DMS 273 (cell line): ENCODE results near the gene RPS14.
"Not testable (repeated sequence)": the region's sequence is repeated elsewhere in the genome, so short reads cannot be mapped to it uniquely, and the experiment has no call there.

Experiments used
- DNase-seq: peaks from one replicate; lab custom pipeline; 2025; ENCODE audit not compliant: unreplicated experiment; lab: John Stamatoyannopoulos, UW

The RPS14 gene

DNA sequence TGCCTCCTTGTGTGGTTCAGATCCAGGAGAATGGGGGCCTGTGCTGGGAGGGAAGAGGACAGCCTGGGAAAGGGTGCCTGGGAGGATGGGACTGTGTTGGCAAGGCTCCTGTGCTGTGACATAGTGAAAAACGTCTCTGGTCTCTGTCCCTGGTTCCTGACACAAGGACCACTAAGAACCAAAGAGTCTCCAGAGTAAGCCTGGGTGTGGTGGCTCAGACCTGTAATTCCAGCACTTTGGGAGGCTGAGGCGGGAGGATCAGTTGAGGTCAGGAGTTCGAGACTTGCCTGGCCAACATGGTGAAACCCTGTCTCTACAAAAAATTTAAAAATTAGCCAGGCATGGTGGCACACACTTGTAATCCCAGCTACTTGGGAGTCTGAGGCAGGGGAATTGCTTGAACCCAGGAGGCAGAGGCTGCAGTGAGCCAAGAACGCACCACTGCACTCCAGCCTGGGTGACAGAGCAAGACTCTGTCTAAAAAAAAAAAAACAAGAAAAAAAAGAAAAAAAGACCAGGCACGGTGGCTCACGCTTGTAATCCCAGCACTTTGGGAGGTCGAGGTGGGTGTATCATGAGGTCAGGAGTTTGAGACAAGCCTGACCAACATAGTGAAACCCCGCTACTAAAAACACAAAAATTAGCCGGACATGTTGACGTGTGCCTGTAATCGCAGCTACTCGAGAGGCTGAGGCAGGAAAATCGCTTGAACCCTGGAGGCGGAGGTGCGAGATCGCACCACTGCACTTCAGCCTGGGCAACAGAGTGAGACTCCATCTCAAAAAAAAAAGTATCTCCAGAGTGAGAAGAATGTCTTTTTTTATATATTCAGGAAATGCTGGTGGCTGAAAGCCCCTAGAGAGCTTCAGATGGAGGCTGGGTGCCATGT, 35.4 kb downstream of the RPS14 start:
- DNase-seq = not testable (repeated sequence)

DNA sequence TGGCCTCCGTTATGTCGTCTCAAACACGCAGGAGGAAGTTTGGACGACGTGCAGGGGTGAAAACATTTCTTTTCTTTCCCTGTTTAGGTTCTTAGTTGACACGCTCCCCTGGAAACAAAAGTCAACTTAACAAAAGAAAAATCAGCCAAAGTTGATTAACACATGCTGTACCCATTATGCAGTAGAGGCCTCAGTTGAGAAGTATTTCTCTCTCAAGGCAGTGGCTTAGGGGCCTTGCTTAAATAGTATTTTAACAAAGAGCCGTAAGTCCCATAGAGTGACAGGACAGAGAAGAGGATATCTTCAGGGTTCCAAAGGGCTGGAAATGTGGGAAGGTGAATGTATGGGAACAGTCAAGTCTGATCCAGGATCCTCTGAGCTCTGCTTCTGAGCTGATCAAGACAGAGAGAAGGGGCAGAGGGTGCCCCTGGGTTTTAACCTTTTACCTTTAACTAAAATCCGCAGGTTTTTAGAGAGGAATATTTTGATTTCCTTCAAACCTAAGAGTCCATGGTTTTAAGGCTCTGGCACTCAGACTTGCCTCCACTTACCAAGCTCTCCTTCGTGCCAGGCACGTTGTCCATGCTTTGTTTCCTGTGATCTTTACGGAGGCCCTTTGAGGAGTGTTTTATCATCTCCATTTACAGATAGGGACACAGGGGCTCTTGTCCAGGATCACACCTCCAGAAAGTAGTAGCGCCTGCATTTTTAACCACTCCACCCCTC, 36.2 kb downstream of the RPS14 start:
- DNase-seq = no peak

DNA sequence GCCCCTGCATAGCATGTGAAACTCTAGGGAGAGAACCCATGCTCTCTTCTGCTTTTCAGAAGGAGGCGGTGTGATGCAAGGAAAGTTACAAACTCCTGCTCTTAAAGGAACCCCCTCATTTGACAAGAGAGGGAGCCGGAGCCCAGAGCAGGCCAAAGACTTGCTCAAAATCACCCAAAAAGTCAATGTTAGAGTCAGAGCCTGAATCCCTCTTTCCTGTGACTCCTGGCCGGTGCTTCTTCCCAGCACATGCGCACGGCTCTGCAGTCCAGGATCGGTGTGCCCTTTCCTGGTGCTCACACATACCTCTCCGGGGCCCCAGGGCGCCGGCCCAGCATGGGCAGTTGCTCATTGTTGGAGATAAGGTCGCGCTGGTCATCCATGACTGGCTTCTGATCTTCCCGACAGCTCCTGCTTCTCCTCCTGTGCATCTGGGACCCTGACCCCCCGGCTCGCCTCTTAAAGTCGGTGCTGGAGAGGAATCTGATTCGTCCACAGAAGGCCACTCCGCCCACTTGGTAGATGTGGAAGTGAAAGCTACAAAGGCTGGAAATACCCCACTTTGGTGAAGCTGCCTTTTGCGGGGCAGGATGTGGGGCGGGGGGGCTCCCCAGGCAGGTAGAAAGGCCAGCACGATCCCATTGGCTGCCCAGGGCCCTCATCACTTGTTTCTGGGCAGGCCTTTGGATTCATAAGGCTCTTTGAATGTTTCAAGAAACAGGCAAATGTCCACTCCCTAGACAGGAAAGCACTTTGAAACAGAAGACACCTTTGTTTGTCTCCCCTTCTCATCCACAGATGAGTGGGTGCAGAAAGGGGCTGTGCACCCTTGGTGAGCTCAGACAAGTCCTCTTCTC, 37.0 kb downstream of the RPS14 start, which contains the start of gene CD74:
Gene CD74 (minus strand): TSS at position 592 of the 857 bp plus-strand sequence. CDS start 161 bp downstream, at position 431.
- DNase-seq = peak; percentile 67

DNA sequence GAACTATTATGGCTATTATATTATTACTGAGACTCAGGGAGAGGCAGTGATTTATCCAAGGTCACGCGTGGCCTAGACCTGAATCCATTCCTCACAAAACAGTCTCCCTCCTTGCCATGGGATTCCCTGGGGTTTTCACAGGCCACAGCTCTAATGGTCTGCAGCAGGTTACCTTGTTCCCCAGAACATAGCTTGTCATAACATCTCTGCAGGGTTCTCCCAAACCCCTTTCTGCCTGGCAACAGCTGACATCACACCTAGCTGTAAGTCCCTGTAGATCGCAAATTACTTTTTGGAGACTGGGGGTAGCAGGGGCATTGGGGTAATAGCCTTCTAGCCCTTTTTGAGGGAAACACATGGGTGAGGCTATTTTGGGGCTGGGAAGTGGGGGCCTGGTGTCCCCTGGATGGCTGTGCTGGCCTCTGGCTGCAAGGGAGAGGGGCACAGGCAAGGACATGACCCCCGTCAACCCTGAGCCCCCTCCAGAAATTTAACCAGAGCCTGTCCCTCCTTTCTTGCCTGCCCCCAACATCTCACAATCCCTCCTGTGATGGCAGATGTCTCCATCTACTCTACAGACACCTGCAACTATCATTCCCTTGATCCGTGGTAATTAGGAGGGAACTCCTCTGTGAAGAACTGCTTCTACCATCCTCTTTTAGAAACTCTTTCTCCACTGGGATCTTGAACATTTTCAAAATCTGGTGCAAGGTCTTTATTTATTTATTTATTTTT, 38.1 kb downstream of the RPS14 start:
- peak; percentile 70 for DNase-seq

- DNase-seq = peak; percentile 91
Measured at GRCh38 chr5:150410524-150411244, 38.9 kb downstream of the RPS14 start.

- peak; percentile 95 for DNase-seq
Measured at GRCh38 chr5:150409638-150410523, 39.7 kb downstream of the RPS14 start.

GRCh38 chr5:150408231-150408943, 41.2 kb downstream of the RPS14 start:
- DNase-seq = no peak

DNA sequence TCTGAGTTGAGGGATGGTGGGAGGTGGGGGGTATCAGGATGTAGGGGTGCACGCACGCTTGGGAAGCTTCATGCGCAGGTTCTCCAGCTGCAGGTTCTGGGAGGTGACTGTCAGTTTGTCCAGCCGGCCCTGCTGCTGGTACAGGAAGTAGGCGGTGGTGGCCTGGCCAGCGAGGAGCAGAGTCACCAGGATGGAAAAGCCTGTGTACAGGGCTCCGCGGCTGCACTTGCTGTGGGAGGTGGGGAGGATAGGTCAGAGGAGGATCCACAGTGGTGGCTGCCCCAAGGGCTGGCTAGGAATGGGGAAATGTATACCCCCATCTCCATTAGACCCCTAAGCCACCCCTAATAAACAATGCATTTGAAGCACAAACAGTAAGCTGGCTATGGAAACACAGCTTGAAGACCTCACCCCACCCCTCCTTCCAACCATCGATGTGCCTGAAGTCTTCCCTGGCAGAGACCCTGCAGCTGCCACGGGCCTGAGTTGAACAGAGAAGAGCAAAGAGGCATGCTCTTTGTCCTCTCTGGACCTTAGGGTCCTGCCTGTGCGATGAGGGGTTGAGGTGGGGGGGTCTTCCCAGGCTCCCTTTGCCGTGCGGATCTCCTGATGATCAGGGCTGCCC, 42.3 kb downstream of the RPS14 start:
- DNase-seq = no peak

- DNase-seq = no peak
Measured at GRCh38 chr5:150406723-150407095, 42.8 kb downstream of the RPS14 start.

GRCh38 chr5:150406103-150406722, 43.3 kb downstream of the RPS14 start:
- no peak for DNase-seq

DNA sequence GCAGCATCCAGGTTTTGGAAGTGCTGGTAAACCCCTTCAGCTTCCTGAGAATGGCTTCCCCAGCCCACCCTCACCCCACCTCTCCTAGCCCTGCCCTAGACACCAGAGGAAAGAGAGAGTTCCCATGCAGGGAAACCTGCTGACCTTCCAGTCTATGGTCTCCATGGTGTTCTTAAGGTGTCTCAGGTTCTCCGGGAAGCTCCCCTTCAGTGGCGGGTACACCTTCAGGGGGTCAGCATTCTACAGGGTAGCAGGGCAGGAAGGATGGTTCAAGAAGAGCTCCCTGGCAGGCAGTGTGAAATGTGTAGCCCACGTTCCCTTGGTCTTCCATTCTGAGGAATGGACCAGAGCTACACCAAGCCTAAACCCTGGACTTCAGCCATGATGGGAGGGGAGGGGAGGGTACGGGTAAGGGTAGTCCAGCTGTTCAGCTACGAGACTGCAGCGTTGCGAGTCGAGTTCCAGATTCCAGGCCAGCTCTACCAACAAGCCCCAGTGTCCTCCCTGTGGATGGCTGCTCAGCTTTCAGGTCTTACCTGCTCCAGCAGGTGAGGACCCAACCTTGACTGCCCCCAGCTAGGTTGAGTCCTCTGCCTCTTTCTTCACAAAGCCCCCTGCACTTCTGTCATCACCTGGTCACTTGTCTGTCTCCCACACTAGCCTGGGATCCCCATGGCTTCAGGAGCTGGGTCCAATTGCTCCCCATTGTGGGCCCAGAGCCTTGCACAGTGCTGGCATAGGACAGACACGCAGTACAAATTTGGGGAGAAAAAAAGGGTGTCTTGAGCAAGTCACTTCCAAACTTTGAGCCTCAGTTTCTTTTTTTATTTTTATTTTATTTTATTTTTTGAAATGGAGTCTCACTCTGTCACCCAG, 44.4 kb downstream of the RPS14 start:
- peak; percentile 64 for DNase-seq

DNA sequence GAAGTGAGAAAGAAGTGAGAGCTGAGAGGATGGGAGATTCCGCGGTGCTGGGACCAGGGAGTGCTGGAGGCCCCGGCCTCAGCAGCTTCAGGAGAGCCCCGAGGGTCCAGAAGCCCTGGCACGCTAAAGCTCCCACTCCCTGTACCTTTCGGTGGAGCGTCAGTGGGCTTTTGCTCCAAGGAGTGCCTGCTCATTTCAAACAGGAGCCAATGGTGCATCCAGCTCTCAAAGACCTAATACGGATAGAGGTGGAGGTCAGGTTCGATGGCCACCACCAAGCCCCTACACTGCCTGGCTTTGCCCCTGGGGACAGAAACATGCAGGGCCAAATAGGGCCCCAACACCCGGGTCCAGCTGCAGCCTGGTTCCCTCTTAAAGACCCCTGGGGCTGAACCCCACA, 45.0 kb downstream of the RPS14 start:
- DNase-seq = no peak

- no peak for DNase-seq
Measured at GRCh38 chr5:150404121-150404520, 45.4 kb downstream of the RPS14 start.

DNA sequence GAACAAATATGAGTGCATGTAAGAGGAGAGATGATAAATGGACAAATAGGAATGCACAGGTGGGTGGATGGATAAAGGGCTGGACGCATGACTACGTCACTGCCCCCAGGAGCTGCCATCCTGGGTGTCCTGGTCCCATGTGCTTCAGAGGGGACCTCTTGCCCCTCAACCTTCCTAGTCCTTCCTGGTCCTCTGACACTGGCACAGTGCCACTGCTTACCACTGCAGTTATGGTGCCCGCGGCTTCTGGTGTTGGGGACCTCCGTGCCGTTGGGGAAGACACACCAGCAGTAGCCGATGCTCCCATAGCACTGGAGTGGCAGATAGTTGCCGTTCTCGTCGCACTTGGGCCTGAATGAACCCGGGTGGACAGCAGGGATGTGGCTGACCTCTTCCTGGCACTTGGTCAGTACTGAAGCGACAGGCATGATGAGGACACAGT, 46.6 kb downstream of the RPS14 start:
- DNase-seq = no peak

GRCh38 chr5:150402229-150402773, 47.2 kb downstream of the RPS14 start:
- no peak for DNase-seq
